ENCODE data around the gene RASGRF1.

RASGRF1 gene

DNA sequence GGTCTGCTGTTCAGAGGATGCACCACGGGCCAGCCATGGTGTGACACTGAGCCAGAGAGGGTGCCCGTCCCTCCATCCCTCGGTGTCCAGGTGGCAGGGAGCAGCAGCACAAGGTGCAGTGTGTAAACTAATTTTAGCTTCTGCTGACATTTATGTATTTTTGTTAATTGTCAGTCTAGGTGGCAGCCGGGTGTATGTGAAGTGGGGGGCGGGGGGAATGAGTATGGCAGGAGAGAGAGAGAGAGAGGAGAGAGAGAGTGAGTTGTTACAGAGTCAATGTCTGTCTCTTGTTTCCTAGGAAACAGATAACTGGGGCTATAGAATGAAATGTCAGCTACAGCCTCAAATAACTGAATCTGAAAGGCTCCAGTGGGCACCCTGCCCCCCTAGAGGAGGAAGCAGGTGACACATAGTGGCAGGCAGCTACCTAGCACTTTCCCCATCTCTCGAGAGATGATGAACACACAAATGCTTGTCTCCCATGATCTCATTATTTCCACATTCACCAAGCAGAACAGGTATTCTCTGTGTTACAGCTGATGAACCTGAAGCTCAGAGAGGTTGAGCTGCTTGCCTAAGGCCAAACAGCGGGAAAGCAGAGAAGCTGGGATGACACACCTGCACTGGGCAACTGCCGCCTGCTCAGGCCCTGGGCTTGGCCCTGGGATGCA lies 24.7 kb downstream of the RASGRF1 start:
- DNase-seq: no peak
- H3K27me3 Mint-ChIP-seq: peaks cover 8% of the 10 kb centered on the region
- H3K4me3 Mint-ChIP-seq: no peak overlapping the region
- H3K9me3 Mint-ChIP-seq: no peaks in the 10 kb centered on the region
- no peak overlapping the region for H3K27ac Mint-ChIP-seq
- H3K36me3 Mint-ChIP-seq (ENCODE audit: low read depth): no peaks in the 10 kb centered on the region
- H3K4me1 Mint-ChIP-seq (ENCODE audit: low read depth): no peaks in the 10 kb centered on the region

DNA sequence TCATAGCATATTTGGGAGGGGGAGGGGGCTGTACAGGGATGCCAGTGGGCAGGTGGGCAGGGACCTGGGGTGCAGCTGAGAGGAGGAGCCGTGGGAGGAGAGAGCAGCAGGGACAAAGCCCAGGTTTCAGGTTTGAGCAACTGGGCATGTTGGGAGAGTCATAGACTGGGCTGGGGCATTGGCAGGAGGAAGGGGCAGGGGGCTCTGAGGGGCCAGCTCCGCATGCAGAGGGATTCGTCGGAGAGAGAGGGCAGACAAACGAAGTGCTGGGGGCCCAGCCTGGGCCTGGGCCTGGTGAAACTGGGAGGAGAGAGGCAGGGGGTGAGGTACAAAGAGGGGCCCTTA lies 25.2 kb downstream of the RASGRF1 start:
- Mint-ChIP-seq H3K27ac (no peak overlapping the region), H3K27me3 (peaks cover 10% of the 10 kb centered on the region), H3K4me1 (ENCODE audit: low read depth) (no peaks in the 10 kb centered on the region), H3K36me3 (ENCODE audit: low read depth) (no peaks in the 10 kb centered on the region), H3K4me3 (no peak overlapping the region), H3K9me3 (no peaks in the 10 kb centered on the region)
- no peak for DNase-seq

DNA sequence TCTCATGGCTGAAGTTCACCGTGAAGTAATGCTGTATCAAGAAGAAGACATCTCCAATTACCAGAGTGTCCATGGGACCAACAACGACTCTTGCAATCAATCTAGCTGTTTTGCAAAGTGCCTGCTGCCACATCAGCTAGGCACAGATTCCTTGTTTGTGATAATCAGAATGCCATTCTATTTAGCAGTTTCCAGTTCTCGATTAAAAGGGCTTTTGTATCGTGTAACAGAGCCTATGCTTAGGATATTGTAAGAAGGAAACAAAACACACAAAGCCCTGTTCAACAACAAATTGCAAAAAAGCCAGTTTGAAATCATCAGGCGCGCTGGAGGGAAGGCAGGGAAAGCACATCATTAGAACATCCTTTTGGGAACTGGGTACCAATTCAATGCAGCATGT lies 26.1 kb downstream of the RASGRF1 start:
- H3K36me3 Mint-ChIP-seq (ENCODE audit: low read depth): no peaks in the 10 kb centered on the region
- H3K27ac Mint-ChIP-seq: no peak overlapping the region
- no peaks in the 10 kb centered on the region for H3K4me1 Mint-ChIP-seq (ENCODE audit: low read depth)
- DNase-seq: no peak
- H3K4me3 Mint-ChIP-seq: no peak overlapping the region
- H3K27me3 Mint-ChIP-seq: peaks cover 12% of the 10 kb centered on the region
- no peaks in the 10 kb centered on the region for H3K9me3 Mint-ChIP-seq

DNA sequence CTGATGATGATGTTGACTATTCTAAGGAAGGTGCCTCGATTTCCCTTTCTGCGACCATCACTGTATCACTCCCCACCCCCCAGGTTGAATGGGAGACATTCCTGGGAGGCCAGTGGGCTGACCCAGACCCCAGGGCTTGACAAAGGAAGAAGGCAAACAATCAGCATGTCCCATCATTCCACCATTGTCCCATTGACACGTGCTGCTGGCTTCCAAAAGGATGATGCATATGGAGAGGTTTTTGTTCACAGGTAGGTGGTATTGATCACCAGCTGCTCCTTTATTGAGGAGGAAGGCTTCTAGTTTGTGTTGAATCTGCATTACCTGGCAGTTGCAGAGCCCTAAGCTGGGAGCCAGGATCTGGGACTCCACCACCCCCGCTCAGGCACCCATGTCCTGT lies 30.4 kb downstream of the RASGRF1 start:
- Mint-ChIP-seq H3K9me3 (no peaks in the 10 kb centered on the region), H3K4me1 (ENCODE audit: low read depth) (no peaks in the 10 kb centered on the region), H3K27ac (no peak overlapping the region), H3K4me3 (no peak overlapping the region), H3K27me3 (peaks cover 15% of the 10 kb centered on the region), H3K36me3 (ENCODE audit: low read depth) (no peaks in the 10 kb centered on the region)
- no peak for DNase-seq

DNA sequence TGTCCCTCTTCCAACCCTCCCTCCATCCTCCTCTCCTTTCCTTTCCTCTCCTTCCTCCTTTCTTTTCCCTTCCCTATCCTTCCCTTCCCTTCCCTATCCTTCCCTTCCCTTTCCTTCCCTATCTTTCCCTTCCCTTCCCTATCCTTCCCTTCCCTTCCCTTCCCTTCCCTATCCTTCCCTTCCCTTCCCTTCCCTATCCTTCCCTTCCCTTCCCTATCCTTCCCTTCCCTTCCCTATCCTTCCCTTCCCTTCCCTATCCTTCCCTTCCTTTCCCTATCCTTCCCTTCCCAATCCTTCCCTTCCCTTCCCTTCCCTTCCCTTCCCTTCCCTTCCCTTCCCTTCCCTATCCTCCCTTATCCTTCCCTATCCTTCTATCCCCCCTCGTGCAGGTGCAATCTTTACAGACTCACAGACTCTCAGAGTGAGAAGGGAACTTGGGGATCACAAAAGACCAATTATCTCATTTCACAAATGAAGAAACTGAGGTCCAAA lies 31.5 kb downstream of the RASGRF1 start:
- Mint-ChIP-seq H3K27ac (no peak overlapping the region), H3K4me1 (ENCODE audit: low read depth) (no peaks in the 10 kb centered on the region), H3K27me3 (peaks cover 12% of the 10 kb centered on the region), H3K9me3 (no peaks in the 10 kb centered on the region), H3K4me3 (no peak overlapping the region), H3K36me3 (ENCODE audit: low read depth) (no peaks in the 10 kb centered on the region)
- no peak for DNase-seq

DNA sequence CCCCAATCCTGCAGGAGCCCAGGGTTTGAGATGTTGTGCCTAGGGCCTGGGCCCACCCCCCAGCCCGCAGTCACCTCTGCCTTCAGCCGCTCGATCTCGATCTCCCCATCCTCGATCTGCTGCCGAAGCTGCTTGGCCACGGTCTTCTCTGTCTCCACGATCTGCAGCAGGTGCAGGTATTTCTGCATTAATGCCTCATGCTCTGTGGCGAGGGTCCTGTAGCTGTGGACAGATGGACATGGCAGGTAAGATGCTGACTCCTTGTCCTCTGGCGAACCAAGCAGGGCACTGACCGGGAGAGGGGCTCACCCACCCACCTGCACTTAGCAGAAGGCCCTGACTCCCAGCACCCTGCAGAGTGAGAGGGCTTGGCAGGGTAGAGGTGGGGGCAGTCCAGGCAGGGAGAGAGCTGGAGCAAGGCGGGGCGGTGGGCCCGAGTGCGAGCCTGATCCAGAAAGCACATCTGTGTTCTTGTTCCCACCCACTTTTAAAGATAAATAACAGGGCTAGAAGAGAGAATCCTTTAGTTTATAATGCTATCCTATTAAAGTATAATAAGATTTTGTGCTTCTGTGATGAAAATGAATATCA lies 32.2 kb downstream of the RASGRF1 start:
- H3K4me1 Mint-ChIP-seq (ENCODE audit: low read depth): no peaks in the 10 kb centered on the region
- H3K27me3 Mint-ChIP-seq: peaks cover 12% of the 10 kb centered on the region
- no peak for DNase-seq
- no peak overlapping the region for H3K27ac Mint-ChIP-seq
- H3K9me3 Mint-ChIP-seq: no peaks in the 10 kb centered on the region
- H3K36me3 Mint-ChIP-seq (ENCODE audit: low read depth): no peaks in the 10 kb centered on the region
- no peak overlapping the region for H3K4me3 Mint-ChIP-seq

DNA sequence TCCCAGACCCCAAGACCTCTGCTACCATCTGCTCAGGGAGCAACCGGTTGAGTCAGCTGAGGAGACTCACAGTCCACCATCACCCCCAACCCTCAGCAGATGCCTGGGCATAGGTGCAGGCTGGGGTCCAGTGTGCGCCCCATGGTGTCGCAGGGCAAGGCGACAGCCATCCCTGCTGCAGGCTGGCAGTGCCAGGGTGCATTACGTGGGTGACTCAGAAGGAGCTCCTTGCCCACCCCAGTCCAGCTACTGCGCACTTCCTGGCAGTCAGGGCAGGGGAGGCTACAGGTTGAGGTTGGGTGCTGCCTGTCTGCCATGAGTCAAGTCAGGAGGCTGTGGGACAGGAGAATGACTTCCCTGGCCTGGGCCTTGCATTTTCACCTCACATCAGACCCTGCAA lies 33.5 kb downstream of the RASGRF1 start:
- no peak for DNase-seq
- H3K9me3 Mint-ChIP-seq: no peaks in the 10 kb centered on the region
- H3K4me3 Mint-ChIP-seq: no peak overlapping the region
- no peak overlapping the region for H3K27ac Mint-ChIP-seq
- H3K36me3 Mint-ChIP-seq (ENCODE audit: low read depth): no peaks in the 10 kb centered on the region
- peaks cover 12% of the 10 kb centered on the region for H3K27me3 Mint-ChIP-seq
- H3K4me1 Mint-ChIP-seq (ENCODE audit: low read depth): no peaks in the 10 kb centered on the region

DNA sequence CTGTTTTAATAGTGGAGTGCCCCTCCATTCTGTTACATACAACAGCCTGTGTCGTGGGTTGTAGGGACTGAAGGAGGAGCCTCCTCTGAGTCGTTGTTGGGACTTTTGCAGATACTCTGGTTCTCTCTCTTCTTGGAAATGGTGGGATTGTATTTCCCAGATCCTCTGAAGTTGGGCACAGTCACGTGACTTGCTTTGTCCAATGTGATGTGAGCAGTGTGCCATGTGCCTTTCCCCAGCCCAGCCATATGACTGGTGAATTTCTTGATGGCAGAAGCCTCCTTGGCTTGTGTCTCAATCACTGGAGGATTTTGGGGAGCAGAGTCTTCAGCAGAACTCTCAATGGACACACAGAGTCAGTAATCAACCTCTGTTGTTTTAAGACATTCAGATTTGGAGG lies 36.2 kb downstream of the RASGRF1 start:
- Mint-ChIP-seq H3K27me3 (peaks cover 7% of the 10 kb centered on the region), H3K4me1 (ENCODE audit: low read depth) (no peaks in the 10 kb centered on the region), H3K36me3 (ENCODE audit: low read depth) (no peaks in the 10 kb centered on the region), H3K27ac (no peak overlapping the region), H3K4me3 (no peak overlapping the region), H3K9me3 (no peaks in the 10 kb centered on the region)
- DNase-seq: no peak

DNA sequence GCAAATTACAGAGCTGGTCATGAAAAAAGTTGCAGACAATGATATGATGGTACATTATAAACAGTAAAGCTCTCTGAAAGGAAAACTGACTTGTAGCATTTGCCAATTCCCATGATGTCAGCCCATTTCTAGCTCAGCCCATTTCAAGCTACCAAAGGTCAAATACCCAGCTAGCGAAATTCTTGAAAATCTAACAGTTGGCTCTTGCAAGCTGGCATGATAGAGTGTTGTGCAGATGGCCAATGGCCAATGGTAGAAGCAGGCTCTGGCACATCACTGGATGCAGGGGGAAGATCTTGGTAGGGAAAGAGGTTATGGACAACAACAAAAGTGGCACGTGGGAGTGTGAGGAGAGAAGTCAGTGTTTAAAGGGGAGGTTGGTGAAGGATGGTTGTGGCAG lies 36.7 kb downstream of the RASGRF1 start:
- H3K36me3 Mint-ChIP-seq (ENCODE audit: low read depth): no peaks in the 10 kb centered on the region
- no peak for DNase-seq
- peaks cover 6% of the 10 kb centered on the region for H3K27me3 Mint-ChIP-seq
- H3K9me3 Mint-ChIP-seq: no peaks in the 10 kb centered on the region
- H3K4me1 Mint-ChIP-seq (ENCODE audit: low read depth): no peaks in the 10 kb centered on the region
- H3K4me3 Mint-ChIP-seq: no peak overlapping the region
- H3K27ac Mint-ChIP-seq: no peak overlapping the region

DNA sequence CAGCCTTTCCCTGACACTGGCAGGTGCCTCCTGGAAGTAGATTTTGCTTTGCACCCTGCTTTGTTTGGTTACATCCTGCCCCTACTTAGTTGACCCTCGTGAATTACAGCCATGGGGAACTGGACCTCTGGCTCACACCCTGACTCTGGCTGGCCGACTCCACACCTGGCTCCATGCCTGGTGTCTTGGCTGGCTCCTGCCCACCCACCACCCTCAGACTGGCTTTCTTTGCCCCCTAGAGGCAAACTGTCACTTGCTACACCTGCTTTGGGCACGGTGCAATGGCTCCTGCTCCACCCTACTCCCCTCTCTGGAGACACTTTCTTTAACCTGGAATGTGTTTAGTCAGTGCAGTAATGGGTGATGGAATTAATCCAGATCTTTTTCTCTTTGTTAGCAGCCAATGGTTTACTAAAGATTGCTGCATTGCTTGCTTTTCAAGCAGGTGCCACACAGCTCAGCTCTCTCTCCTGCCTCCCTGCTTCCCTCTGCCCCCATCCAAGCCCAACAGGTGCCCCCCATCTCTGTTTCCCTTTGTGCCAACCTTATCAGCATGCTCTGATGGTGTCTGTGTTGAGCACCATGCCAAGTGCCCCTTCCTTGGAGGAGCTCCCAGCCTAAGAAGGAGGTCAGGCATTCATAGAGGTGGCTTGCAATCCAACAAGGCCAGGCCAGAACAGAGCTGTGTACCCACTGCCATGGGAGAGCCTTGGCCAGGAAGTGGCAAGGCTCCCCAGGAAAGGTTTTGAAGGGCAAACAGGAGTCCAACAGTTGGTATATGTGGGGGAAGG lies 38.4 kb downstream of the RASGRF1 start:
- Mint-ChIP-seq H3K36me3 (ENCODE audit: low read depth) (no peaks in the 10 kb centered on the region), H3K4me3 (no peak overlapping the region), H3K4me1 (ENCODE audit: low read depth) (no peaks in the 10 kb centered on the region), H3K27me3 (peaks cover 2% of the 10 kb centered on the region), H3K9me3 (no peaks in the 10 kb centered on the region), H3K27ac (no peak overlapping the region)
- DNase-seq: no peak

DNA sequence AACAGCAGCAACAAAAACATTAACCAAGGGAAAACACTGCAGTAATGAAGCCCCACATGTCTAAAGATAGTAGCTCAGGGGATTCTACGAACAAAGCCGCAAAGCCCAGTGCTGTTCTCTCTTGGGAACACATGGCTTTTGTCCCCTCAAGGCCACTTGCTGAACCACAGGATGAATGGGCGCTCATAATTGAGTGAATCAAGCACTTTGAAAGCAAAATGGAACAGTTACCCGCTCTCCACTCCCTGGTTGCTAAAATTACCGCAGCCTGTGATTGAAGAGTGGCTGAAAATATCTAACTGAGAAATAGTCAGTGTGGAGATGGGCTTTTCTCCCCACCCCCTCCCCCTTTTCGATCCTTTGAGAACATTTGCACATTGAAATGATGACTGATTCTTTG lies 39.6 kb downstream of the RASGRF1 start:
- Mint-ChIP-seq H3K4me1 (ENCODE audit: low read depth) (no peaks in the 10 kb centered on the region), H3K27me3 (peaks cover 2% of the 10 kb centered on the region), H3K36me3 (ENCODE audit: low read depth) (no peaks in the 10 kb centered on the region), H3K9me3 (no peaks in the 10 kb centered on the region), H3K27ac (no peak overlapping the region), H3K4me3 (no peak overlapping the region)
- DNase-seq: no peak

DNA sequence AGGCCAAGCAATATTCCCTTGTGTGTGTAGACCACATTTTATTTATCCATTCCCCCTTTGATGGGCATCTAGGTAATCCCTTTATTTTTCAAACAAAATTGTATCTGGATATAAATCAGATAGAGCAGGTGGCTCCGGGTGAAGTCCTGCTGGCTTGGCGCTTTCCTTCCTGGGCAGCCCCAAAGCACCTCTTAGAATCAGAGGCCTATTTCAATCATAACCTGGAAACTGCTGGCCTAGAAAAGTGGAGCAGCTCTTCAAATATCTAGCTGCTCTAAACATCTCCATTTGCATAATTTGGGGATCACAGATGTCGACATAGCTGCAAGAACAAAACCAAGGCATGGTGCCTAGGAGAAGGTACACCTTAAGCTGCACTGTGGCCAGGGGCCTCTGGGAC lies 40.2 kb downstream of the RASGRF1 start:
- H3K4me1 Mint-ChIP-seq (ENCODE audit: low read depth): no peaks in the 10 kb centered on the region
- H3K4me3 Mint-ChIP-seq: no peak overlapping the region
- H3K27ac Mint-ChIP-seq: no peak overlapping the region
- no peaks in the 10 kb centered on the region for H3K9me3 Mint-ChIP-seq
- peaks cover 6% of the 10 kb centered on the region for H3K27me3 Mint-ChIP-seq
- no peak for DNase-seq
- H3K36me3 Mint-ChIP-seq (ENCODE audit: low read depth): no peaks in the 10 kb centered on the region

DNA sequence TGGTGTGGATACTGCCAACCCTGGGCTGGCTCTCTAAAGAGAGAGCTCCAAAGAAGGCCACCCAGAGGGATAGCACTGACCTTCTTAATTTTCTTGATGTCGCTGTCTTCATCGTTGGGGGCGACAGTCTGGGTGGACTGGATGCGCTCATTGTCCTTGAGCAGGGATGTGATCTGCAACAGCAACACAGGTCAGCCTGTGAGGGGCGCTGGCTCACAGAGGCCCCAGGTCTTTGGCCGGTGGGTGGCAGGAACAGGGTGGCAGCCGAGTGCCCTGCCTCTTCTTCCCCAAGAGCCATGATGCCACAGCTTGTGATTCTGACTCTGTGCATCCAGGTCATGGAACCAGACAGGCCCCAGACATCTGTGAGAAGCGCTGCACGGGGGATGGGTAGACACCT lies 41.2 kb downstream of the RASGRF1 start:
- Mint-ChIP-seq H3K4me1 (ENCODE audit: low read depth) (no peaks in the 10 kb centered on the region), H3K27ac (no peak overlapping the region), H3K36me3 (ENCODE audit: low read depth) (no peaks in the 10 kb centered on the region), H3K9me3 (no peaks in the 10 kb centered on the region), H3K27me3 (peaks cover 6% of the 10 kb centered on the region), H3K4me3 (no peak overlapping the region)
- DNase-seq: no peak

DNA sequence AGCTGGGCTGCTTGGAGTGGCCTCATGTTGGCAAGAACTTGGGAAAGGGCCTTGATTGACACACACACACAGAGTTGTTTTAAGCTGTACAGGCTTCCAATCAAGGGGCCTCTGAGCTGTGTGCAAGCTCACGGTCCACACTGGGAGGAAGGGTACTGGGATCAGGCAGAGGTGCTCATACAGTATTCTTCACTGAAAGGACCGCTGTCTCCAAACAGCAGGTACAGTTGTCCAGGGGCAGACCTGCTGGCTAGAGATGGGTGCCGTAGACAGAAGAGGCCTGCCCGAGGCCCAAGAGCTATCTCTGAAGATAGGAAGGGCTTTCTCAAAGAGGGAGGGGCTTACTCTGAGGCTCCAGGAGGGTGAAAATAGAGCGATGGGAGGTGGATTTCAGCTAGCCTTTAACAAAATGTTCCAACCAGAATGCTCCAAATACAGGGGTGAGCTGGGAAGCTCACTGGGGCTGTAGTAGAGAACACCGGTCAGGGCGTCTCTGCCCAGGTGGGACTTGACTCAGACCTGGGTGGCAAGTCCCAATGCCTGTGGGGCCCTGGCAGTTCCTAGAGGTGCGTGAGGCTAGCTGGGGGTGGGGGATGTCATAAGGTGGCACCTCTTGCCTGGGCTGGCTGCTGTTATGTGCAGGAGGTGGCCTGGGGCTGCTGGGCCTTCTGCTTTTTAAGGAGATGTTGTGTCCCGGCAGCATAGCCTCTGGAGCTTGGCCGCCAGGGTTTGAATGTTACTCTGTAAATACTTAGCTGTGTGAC lies 42.7 kb downstream of the RASGRF1 start:
- H3K4me1 Mint-ChIP-seq (ENCODE audit: low read depth): no peaks in the 10 kb centered on the region
- H3K9me3 Mint-ChIP-seq: peaks cover 7% of the 10 kb centered on the region
- H3K4me3 Mint-ChIP-seq: no peak overlapping the region
- H3K36me3 Mint-ChIP-seq (ENCODE audit: low read depth): no peaks in the 10 kb centered on the region
- peaks cover 9% of the 10 kb centered on the region for H3K27me3 Mint-ChIP-seq
- DNase-seq: no peak
- no peak overlapping the region for H3K27ac Mint-ChIP-seq

Measured in activated T-cell treated with anti-CD3 and anti-CD28 coated beads, Interleukin-2, amount 50 U/mL, for 24 hours (primary cell).